SK-N-MC (cell line): ENCODE results near the gene PPFIA4.

ENCODE experiments used
- EZH2 ChIP-seq: fragments of 200-600 bp; sonication (generic); IDR thresholded peaks from one replicate; pipeline ENCODE4 v1.6.1; 2017; ENCODE audit warnings: antibody characterized with exemption
- POLR2AphosphoS5 ChIP-seq: IDR thresholded peaks from 2 replicates; pipeline ENCODE4 v1.6.1; 2012; ENCODE audit warnings: mild to moderate bottlenecking, low read depth, low read length, borderline replicate concordance

DNA sequence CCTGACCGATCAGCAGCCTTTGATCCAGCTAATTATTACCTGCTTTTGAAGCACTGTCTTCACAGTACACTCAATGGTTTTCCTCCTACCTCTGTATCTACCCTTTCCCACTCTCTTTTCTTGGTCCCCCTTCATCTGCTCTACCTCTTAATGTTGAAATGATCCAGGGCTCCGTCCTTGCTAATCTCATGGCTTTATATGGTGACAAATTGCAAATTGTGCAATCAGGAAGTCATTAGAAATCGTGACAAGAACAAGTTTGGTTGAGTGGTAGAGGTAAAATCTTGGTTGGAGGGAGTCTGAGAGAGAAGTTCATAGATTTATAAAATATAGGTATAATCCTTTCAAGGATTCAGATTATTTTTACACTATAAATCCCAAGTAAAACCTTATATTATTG lies 49.7 kb upstream of the PPFIA4 start:
- TF ChIP-seq EZH2 (no peak), POLR2AphosphoS5 (no peak)
